K562 (cell line): ENCODE measurements around the gene EYA3. TPM values are rescaled to one million over a fixed set of nuclear protein-coding genes. Genes with fewer than 3 reads are reported as not detected.

Source experiments
- ATAC-seq: fragments of 200-7000 bp; cut with Tn5 transposase; 3 replicates; pipeline ENCODE4 v1.9.1; 2020; ENCODE audit warnings: moderate library complexity
- BruUV-seq: library from RNA; stranded (reverse); fragments of 400-500 nt; replicated peaks from 2 replicates; lab custom pipeline; 2021; lab: Mats Ljungman, UMichigan
- CTCF ChIA-PET: fragments of 300-600 bp; formaldehyde crosslinking; extraction: SDS; loops from one replicate; lab custom pipeline; 2021; ENCODE audit warnings: low intra/inter-chr PET ratio; lab: Yijun Ruan, JAX
- POLR2A ChIA-PET: fragments of 300-600, 350-650 bp; sonication (Branson Sonifier 250); formaldehyde crosslinking; extraction: SDS; loops from one replicate; lab custom pipeline; 2021; ENCODE audit warnings: antibody characterized with exemption, inconsistent platforms; lab: Yijun Ruan, JAX
- DNase-seq, 4 experiments: peaks; one replicate each; pipeline versions ENCODE4 v3.0.0 to v3.0.0-alpha.2; 2011 to 2018; ENCODE audit warnings: low spot score in 3 of 4, mixed read lengths in 3 of 4; ENCODE audit errors: extremely low read depth in 1 of 4
- FAIRE-seq: peaks from 2 replicates; lab custom pipeline; 2011; peaks lifted over from hg19 to GRCh38; lab: Jason Lieb, UNC
- H2AFZ ChIP-seq: 2 replicates; pipeline ENCODE4 v1.6.0; 2011; ENCODE audit warnings: low read depth, low read length, control low read depth, inconsistent platforms
- H3K27ac ChIP-seq: fragments of 200-600 bp; 3 replicates; pipeline ENCODE4 v1.8.0; 2011; ENCODE audit warnings: low read depth, mild to moderate bottlenecking, control low read depth, inconsistent platforms, low read length, moderate library complexity, mixed read lengths; ENCODE audit errors: extremely low read depth
- H3K27me3 ChIP-seq, 2 experiments: fragments of 300-600 bp in 1 of 2; 2 replicates in 1 of 2; 3 replicates in 1 of 2; pipeline versions ENCODE4 v1.6.0 to v1.8.0; 2011; ENCODE audit warnings: inconsistent platforms in 2 of 2, low read length in 2 of 2, mild to moderate bottlenecking in 1 of 2, mixed read lengths in 1 of 2, moderate library complexity in 1 of 2; ENCODE audit not compliant: control insufficient read depth in 2 of 2, insufficient read depth in 2 of 2
- H3K36me3 ChIP-seq: fragments of 300-600 bp; 3 replicates; pipeline ENCODE4 v1.8.0; 2011; ENCODE audit warnings: mild to moderate bottlenecking, low read length, inconsistent platforms; ENCODE audit not compliant: control insufficient read depth, insufficient read depth
- H3K4me1 ChIP-seq, 2 experiments: fragments of 200-600 bp in 1 of 2; replicated peaks in 1 of 2; 2 replicates in 1 of 2; 3 replicates in 1 of 2; pipeline versions ENCODE4 v1.5.1 to v1.8.0; 2011; ENCODE audit warnings: inconsistent platforms in 2 of 2, low read length in 2 of 2, mild to moderate bottlenecking in 1 of 2, mixed read lengths in 1 of 2, moderate library complexity in 1 of 2; ENCODE audit not compliant: control insufficient read depth in 2 of 2, insufficient read depth in 2 of 2
- H3K4me2 ChIP-seq: 2 replicates; pipeline ENCODE4 v1.6.1; 2011; ENCODE audit warnings: low read length, control low read depth, inconsistent platforms, mixed read lengths; ENCODE audit not compliant: insufficient read depth
- H3K4me3 ChIP-seq: fragments of 200-600 bp; sonication (generic), shearing (Covaris generic); 2 replicates; pipeline ENCODE4 v1.5.1; 2016; ENCODE audit warnings: control low read depth, inconsistent platforms
- H3K79me2 ChIP-seq: fragments of 200-600 bp; 3 replicates; pipeline ENCODE4 v1.8.0; 2011; ENCODE audit warnings: low read length, inconsistent platforms; ENCODE audit not compliant: control insufficient read depth, insufficient read depth
- H3K9ac ChIP-seq, 2 experiments: 2 replicates each; pipeline versions ENCODE4 v1.6.0 to v1.6.1; 2011; ENCODE audit warnings: low read depth in 2 of 2, low read length in 2 of 2, control low read depth in 1 of 2, inconsistent platforms in 1 of 2, mild to moderate bottlenecking in 1 of 2, mixed read lengths in 1 of 2; ENCODE audit not compliant: insufficient read depth in 1 of 2
- H3K9me1 ChIP-seq: one replicate; pipeline ENCODE4 v1.6.0; 2011; ENCODE audit warnings: inconsistent platforms, mild to moderate bottlenecking, low read length, moderate library complexity; ENCODE audit not compliant: control insufficient read depth, insufficient read depth
- H3K9me3 ChIP-seq: replicated peaks from 2 replicates; pipeline ENCODE4 v1.5.1; 2011; ENCODE audit warnings: low read depth, low read length, inconsistent platforms; ENCODE audit not compliant: control insufficient read depth, insufficient read depth
- H4K20me1 ChIP-seq: replicated peaks from 2 replicates; pipeline ENCODE4 v1.6.1; 2011; ENCODE audit warnings: low read length, inconsistent platforms, mixed read lengths; ENCODE audit not compliant: control insufficient read depth, insufficient read depth
- BCOR ChIP-seq: fragments of 450-650 bp; IDR thresholded peaks from 2 replicates; pipeline ENCODE4 v1.6.1; 2016
- CBFA2T2 ChIP-seq: fragments of 450-650 bp; conservative IDR thresholded peaks from 2 replicates; pipeline ENCODE4 v1.6.1; 2017; ENCODE audit warnings: mild to moderate bottlenecking
- ESRRA ChIP-seq: fragments of 450-650 bp; IDR thresholded peaks from 2 replicates; pipeline ENCODE4 v1.6.1; 2014; ENCODE audit warnings: low read depth, mild to moderate bottlenecking, moderate library complexity, borderline replicate concordance
- HDAC2 ChIP-seq: fragments of 450-650 bp; IDR thresholded peaks from 2 replicates; pipeline ENCODE4 v1.6.1; 2016; ENCODE audit warnings: mild to moderate bottlenecking
- RBM25 ChIP-seq: fragments of 200-400 bp; formaldehyde crosslinking; IDR thresholded peaks from 2 replicates; pipeline ENCODE4 v1.6.1; 2018; ENCODE audit warnings: low read length, low read depth, moderate library complexity; ENCODE audit not compliant: severe bottlenecking
- ZBTB49 ChIP-seq: sonication (generic); formaldehyde crosslinking; IDR thresholded peaks from 2 replicates; pipeline ENCODE4 v1.8.0; 2022; ENCODE audit warnings: missing genetic modification reagents, mild to moderate bottlenecking, borderline replicate concordance
- WGBS: fragments of 100-300 bp; shearing (Covaris generic); methylation state at CpG from one replicate; pipeline ENCODE4 v1.1.6; 2016; ENCODE audit warnings: low coverage, mixed read lengths; ENCODE audit not compliant: insufficient coverage; ENCODE audit errors: missing lambda C conversion rate; 5-methylcytosine and 5-hydroxymethylcytosine counted together
- in situ Hi-C: fragments of 300-500 bp; cut with MboI; formaldehyde crosslinking; loops from 4 replicates; pipeline ENCODE4 v1.15.0; 2018; ENCODE audit warnings: inconsistent platforms, mixed read lengths
- intact Hi-C: fragments of 100-400 bp; cut with micrococcal nuclease; formaldehyde crosslinking; loops from 2 replicates; pipeline ENCODE4 v1.14.2; 2022
- polyA plus RNA-seq, 8 experiments: library from polyadenylated mRNA; depleted of rRNA in 4 of 8; stranded (reverse) in 5 of 8; unstranded in 3 of 8; fragments of >200 nt; fragmentation: Nextera tagmentation in 2 of 8; fragmentation: Illumina TruSeq in 1 of 8; extraction: Ambion mirVana in 2 of 8; extraction: Trizol in 1 of 8; gene quantifications; 2 replicates each; pipeline versions ENCODE4 v1.2.1 to v1.2.3, GENCODE V29; 2011 to 2014; ENCODE audit warnings: inconsistent platforms in 1 of 8, missing spikeins in 1 of 8
- total RNA-seq, 7 experiments: library from RNA; depleted of rRNA in 6 of 7; stranded (reverse); fragments of >200 nt in 6 of 7; fragmentation: Illumina TruSeq in 2 of 7; extraction: Trizol in 2 of 7; gene quantifications; 2 replicates each; pipeline versions ENCODE4 v1.2.1 to v1.2.3, GENCODE V29; 2011 to 2021; ENCODE audit warnings: low replicate concordance in 1 of 7

Gene EYA3
- total and polyA plus RNA-seq, 9 of the 15 experiments (the other 6 are each of a cell fraction or from before 2014, with no cell fraction given), result 21.7 to 64.0 (median 43.6) TPM

DNA sequence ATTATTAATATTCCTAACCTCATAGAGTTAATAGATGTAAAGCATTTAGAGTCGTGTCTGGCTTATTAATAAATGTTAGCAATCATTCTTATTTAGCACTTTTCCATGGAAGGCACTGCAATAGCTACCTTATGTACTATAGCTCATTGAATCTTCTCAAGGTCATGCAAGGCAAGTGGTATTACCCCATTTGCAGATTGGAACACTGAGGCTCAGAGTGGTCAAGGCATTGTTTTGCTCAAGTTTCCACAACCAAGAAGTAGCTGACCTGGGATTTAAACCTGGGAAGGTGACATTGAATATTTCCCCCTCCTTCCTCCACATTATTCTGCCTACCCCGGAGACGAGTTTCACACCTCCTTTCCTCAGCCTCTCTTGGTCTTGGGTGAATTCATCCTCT lies 37.8 kb upstream of the EYA3 start:
- TF ChIP-seq ESRRA (peak; percentile 89), CBFA2T2 (no peak), BCOR (peak; percentile 75), HDAC2 (0 out of 2 replicates have a peak, but pooled peaks have one; percentile 33), ZBTB49 (CRISPR knock-in tag) (no peak), RBM25 (peak; percentile 78)
- H3K4me3 ChIP-seq, result no peak overlapping the region
- H3K36me3 ChIP-seq, result no peaks in the 10 kb centered on the region
- no peak overlapping the region for H3K27ac ChIP-seq
- no peak overlapping the region for H3K9ac ChIP-seq
- ATAC-seq (no peak), FAIRE-seq (no peak), DNase-seq (no peak)
- in situ Hi-C loops, result loop anchor here (10.0 kb wide), 1 partner anchor 909 kb away; no protein-coding TSS in a partner anchor
- peaks cover 2 to 13% of the 10 kb centered on the region in 2 experiments for H3K4me1 ChIP-seq
- H3K9me3 ChIP-seq, result no peaks in the 10 kb centered on the region
- H3K9me1 ChIP-seq, result no peaks in the 10 kb centered on the region
- intact Hi-C loops, result no loop called here
- H3K27me3 ChIP-seq, result no peaks in the 10 kb centered on the region; a peak in 1 of 5 replicates
- H3K4me2 ChIP-seq, result no peak overlapping the region
- ChIA-PET POLR2A (interaction anchor here (1.3 kb wide), 1 partner anchor 14 kb away, joined by 3 read pairs; no protein-coding TSS in a partner anchor), CTCF (no interaction called here)
- no TSS peak for BruUV-seq
- no peaks in the 10 kb centered on the region for H4K20me1 ChIP-seq
- WGBS, result 33% methylated on average over 3 of the region's 3 CpGs
- H3K79me2 ChIP-seq, result no peaks in the 10 kb centered on the region
- H2AFZ ChIP-seq, result no peak overlapping the region
